Adrenal gland (tissue), 12 donors: ENCODE measurements around the gene KSR2. TPM values are rescaled to one million over a fixed set of nuclear protein-coding genes. Genes with fewer than 3 reads are reported as not detected.

Experiments
- DNase-seq, 7 donors: peaks; one replicate each; pipeline ENCODE4 v3.0.0-alpha.2; 2019 to 2020
- H3K27ac ChIP-seq, 5 donors: fragments of 200-600 bp; sonication (generic) in 4 of 5; 1 replicate in 3 of 5; 2 replicates in 2 of 5; pipeline versions ENCODE4 v1.5.1 to v1.8.0; 2016 to 2020; ENCODE audit warnings: mild to moderate bottlenecking in 1 of 5
- H3K27me3 ChIP-seq: fragments of 200-600 bp; 2 replicates; pipeline ENCODE4 v1.8.0; 2021
- H3K36me3 ChIP-seq, 2 donors: fragments of 200-600 bp; replicated peaks in 1 of 2; 1 replicate in 1 of 2; 2 replicates in 1 of 2; pipeline versions ENCODE4 v1.5.1 to v1.8.0; 2018 to 2022
- H3K4me1 ChIP-seq, 2 donors: fragments of 200-600 bp; replicated peaks in 1 of 2; 1 replicate in 1 of 2; 2 replicates in 1 of 2; pipeline versions ENCODE4 v1.5.1 to v1.8.0; 2018 to 2021
- H3K4me3 ChIP-seq, 4 donors: fragments of 200-600 bp; sonication (generic) in 3 of 4; one replicate each; pipeline ENCODE4 v1.5.1; 2016 to 2018
- H3K9me3 ChIP-seq, 3 donors: fragments of 200-600 bp; sonication (generic) in 1 of 3; replicated peaks in 1 of 3; 1 replicate in 2 of 3; 2 replicates in 1 of 3; pipeline versions ENCODE4 v1.5.1 to v1.8.0; 2016 to 2021
- POLR2A ChIP-seq, 2 donors: fragments of 450-650 bp; IDR thresholded peaks; one replicate each; pipeline ENCODE4 v1.6.1; 2017; ENCODE audit warnings: antibody characterized with exemption in 2 of 2, mild to moderate bottlenecking in 2 of 2, moderate library complexity in 1 of 2
- WGBS, 4 donors: extraction: QIAGEN DNeasy Blood & Tissue Kit in 2 of 4; methylation state at CpG; one replicate each; pipeline versions ENCODE4 v1.1.5 to v1.1.7; 2013 to 2017; 5-methylcytosine and 5-hydroxymethylcytosine counted together
- intact Hi-C, 2 donors: fragments of 100-400 bp; cut with DNase I; formaldehyde crosslinking; loops; one replicate each; pipeline versions ENCODE4 v1.14.1 to v1.15.0; 2022 to 2023
- polyA plus RNA-seq, 3 donors: library from polyadenylated mRNA; stranded (reverse); fragments of 200-250 nt in 2 of 3; fragments of 350-450 nt in 1 of 3; fragmentation: Illumina TruSeq in 1 of 3; extraction: RNeasy Lipid Tissue Mini Kit (QIAGEN cat#74804) in 1 of 3; gene quantifications; one replicate each; pipeline ENCODE4 v1.2.3, GENCODE V29; 2013 to 2014
- total RNA-seq, 9 donors: library from RNA; depleted of rRNA in 4 of 9; stranded (reverse); fragments of >200 nt in 4 of 9; fragments of 120-200 nt in 1 of 9; fragmentation: NEBNext Ultra II Directional in 1 of 9; extraction: Animal tissue kit (Norgen Biotek cat#: 25700) in 1 of 9; gene quantifications; one replicate each; pipeline versions ENCODE4 v1.1.0 to v1.2.4, GENCODE V29; 2013 to 2023
- TF ChIP-seq, protein P1 (sequence below), 6 experiments: fragments of 450-650 bp in 4 of 6; fragments of 200-600 bp in 2 of 6; sonication (generic) in 1 of 6; IDR thresholded peaks; 1 replicate in 5 of 6; 2 replicates in 1 of 6; pipeline versions ENCODE4 v1.5.1 to v1.8.0; 2016 to 2021; ENCODE audit warnings: antibody characterized with exemption in 6 of 6, mild to moderate bottlenecking in 2 of 6, moderate library complexity in 1 of 6
- donor health status: healthy with polysubstance abuse.
- donor health status: Bipolar disorder and iron deficiency.
- donor health status: DM: yes; HTN: yes; CAD: no.
- donor health status: DM: no; HTN: no; CAD: no.
- donor health status: DM: no; HTN: no; CAD: no.
- donor health status: DM: yes; HTN: yes; CAD: no.

Gene KSR2
- total and polyA plus RNA-seq, 12 donors = 0.03 to 2.7 (median 0.84) TPM; not detected in 3

DNA sequence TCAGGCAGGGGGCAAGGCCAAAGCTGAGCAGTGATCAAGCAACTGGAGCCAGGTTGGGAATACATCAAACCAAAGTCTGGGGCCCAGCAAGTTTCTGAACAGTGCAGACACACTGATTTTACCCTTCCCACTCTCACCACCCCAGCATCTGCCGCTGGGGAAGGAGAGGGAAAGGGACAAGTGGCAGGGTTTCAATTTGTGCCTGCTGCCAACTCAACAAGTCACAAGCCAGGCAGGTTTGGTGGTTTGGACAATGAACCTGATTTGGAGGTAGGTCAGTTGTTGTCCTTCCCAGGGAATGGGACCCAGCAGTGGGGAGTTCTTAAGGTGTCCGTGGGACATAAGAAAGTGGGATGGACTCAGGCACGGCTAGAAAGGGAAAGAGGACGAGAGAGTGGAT is 455.4 kb downstream of the KSR2 start:
- Histone ChIP-seq H3K27ac (peak overlapping the region in 1 of 5 donors; percentile 73), H3K27me3 (no peaks in the 10 kb centered on the region), H3K4me3 (peak overlapping the region in 1 of 4 donors; percentile 36), H3K4me1 (peaks cover 0 to 4% of the 10 kb centered on the region in 2 donors), H3K9me3 (no peaks in the 10 kb centered on the region), H3K36me3 (no peaks in the 10 kb centered on the region)
- WGBS, 4 donors = 30 to 44% (median 35%) methylated on average over 4 of the region's 4 CpGs
- intact Hi-C loops = no loop called here
- DNase-seq = peak in 4 of 7 donors; percentile 15 to 22 (median 19)
- TF ChIP-seq, protein P1, sequence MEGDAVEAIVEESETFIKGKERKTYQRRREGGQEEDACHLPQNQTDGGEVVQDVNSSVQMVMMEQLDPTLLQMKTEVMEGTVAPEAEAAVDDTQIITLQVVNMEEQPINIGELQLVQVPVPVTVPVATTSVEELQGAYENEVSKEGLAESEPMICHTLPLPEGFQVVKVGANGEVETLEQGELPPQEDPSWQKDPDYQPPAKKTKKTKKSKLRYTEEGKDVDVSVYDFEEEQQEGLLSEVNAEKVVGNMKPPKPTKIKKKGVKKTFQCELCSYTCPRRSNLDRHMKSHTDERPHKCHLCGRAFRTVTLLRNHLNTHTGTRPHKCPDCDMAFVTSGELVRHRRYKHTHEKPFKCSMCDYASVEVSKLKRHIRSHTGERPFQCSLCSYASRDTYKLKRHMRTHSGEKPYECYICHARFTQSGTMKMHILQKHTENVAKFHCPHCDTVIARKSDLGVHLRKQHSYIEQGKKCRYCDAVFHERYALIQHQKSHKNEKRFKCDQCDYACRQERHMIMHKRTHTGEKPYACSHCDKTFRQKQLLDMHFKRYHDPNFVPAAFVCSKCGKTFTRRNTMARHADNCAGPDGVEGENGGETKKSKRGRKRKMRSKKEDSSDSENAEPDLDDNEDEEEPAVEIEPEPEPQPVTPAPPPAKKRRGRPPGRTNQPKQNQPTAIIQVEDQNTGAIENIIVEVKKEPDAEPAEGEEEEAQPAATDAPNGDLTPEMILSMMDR (IDR thresholded peaks at IDR 0.05) = no peak
- TF ChIP-seq POLR2A (IDR thresholded peaks at IDR 0.05) = no peak

DNA sequence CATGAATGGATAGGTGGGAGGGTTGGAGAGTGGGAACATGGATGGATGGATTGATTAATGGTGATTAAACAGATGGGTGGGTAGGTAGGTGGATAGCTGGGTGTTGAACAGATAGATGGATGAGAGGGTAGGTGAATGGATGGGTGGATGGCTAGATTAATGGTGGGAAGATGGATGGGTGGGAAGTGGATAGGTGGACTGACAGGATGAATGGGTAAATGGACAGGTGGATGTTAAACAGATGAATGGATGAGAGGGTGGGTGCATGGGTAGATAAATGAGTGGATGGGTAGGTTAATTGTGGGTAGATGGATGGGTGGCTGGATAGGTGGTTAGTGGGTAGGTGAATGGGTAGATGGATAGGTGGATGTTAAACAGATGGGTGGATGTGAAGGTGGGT is 460.3 kb downstream of the KSR2 start:
- H3K4me3 ChIP-seq = no peak overlapping the region
- no peak for TF ChIP-seq POLR2A (IDR thresholded peaks at IDR 0.05)
- TF ChIP-seq, protein P1 (IDR thresholded peaks at IDR 0.05) = no peak
- no peaks in the 10 kb centered on the region for H3K4me1 ChIP-seq
- DNase-seq = no peak
- H3K27ac ChIP-seq = no peak overlapping the region
- H3K9me3 ChIP-seq = no peaks in the 10 kb centered on the region
- no peaks in the 10 kb centered on the region for H3K27me3 ChIP-seq
- intact Hi-C loops = no loop called here
- H3K36me3 ChIP-seq = no peaks in the 10 kb centered on the region

DNA sequence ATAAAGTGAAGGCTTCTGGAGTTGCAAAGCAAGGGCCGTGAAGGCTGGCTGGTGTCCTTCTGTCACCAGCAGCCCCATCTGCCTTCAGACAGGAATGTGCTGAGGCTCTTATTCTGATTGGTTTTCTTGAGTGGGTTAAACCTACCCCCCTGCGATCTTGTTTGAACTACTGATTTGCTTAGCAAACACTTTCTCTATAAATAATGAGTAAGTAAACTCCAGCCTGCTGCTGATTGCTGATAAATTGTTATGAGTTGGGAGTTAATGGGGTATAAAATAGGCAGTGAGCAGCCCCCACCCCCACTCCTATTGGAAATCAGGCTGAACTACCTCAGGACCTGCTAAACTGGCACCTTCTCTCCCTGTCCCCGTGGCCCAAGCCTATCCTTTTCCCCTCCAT is 461.2 kb downstream of the KSR2 start:
- Histone ChIP-seq H3K36me3 (no peaks in the 10 kb centered on the region), H3K27me3 (no peaks in the 10 kb centered on the region), H3K4me3 (no peak overlapping the region), H3K4me1 (no peaks in the 10 kb centered on the region), H3K9me3 (no peaks in the 10 kb centered on the region), H3K27ac (no peak overlapping the region)
- WGBS, 4 donors = 56 to 70% (median 62%) methylated on average over 3 of the region's 3 CpGs
- DNase-seq = no peak
- TF ChIP-seq, protein P1 (IDR thresholded peaks at IDR 0.05) = no peak
- no peak for TF ChIP-seq POLR2A (IDR thresholded peaks at IDR 0.05)
- intact Hi-C loops = no loop called here

DNA sequence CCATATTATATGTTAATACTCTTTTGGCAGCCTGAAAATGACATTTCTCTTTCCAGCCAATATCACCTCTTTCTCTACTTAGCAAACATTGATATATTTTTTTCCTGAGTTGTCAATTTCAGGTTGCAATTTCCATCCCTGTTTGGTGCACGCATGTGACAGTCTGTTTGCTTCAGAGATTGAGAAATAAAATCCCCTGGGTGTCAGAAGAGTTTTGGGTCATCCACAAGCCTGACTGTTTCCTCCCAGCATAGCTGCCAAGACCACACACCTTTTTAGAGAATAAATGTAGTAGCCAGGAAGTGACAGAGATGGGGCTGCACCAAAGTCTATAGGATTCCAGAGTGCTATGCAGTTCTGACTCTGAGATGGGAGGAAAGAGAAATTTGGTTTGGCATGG is 462.5 kb downstream of the KSR2 start:
- TF ChIP-seq POLR2A (IDR thresholded peaks at IDR 0.05) = no peak
- TF ChIP-seq, protein P1 (IDR thresholded peaks at IDR 0.05) = no peak
- Histone ChIP-seq H3K4me1 (no peaks in the 10 kb centered on the region), H3K27ac (no peak overlapping the region), H3K4me3 (no peak overlapping the region), H3K36me3 (no peaks in the 10 kb centered on the region), H3K9me3 (no peaks in the 10 kb centered on the region), H3K27me3 (no peaks in the 10 kb centered on the region)
- intact Hi-C loops = no loop called here
- WGBS, 4 donors = 80 to 91% (median 82%) methylated on average over 1 of the region's 1 CpG
- no peak for DNase-seq
